8988T (cell line): ENCODE data around the gene SMPD3.

ENCODE experiments used
- DNase-seq: peaks from one replicate; pipeline ENCODE4 v3.0.0; 2011

Gene SMPD3

GRCh38 chr16:68401871-68402747, 46.2 kb downstream of the SMPD3 start:
- DNase-seq, result no peak

DNA sequence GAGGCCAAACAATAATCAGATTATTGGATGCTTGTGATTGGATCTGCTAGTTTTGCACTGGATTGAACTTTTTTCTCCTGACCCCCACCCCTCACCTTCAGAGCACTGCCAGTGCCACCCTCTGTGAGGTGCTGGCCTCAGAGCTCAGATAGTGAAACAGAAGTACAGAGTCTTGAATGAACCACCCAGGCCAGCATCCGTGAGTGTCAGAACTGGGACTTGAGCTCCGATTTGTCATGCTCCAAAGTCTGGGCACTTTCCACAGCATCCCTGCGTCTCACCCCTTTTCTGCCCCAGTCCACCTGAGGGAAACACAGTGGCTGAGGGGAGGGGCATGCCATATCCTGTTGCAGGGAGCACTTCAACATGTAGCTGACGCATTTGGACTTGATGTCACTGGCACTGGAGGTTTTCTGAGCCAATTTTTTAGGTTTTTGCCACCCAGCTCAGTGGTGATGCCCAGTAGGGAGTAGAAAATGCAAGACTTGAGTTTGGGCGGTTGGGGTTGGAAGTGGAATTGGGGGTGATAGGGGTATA, 47.3 kb downstream of the SMPD3 start:
- DNase-seq, result no peak

GRCh38 chr16:68400083-68400923, 48.0 kb downstream of the SMPD3 start:
- no peak for DNase-seq

DNA sequence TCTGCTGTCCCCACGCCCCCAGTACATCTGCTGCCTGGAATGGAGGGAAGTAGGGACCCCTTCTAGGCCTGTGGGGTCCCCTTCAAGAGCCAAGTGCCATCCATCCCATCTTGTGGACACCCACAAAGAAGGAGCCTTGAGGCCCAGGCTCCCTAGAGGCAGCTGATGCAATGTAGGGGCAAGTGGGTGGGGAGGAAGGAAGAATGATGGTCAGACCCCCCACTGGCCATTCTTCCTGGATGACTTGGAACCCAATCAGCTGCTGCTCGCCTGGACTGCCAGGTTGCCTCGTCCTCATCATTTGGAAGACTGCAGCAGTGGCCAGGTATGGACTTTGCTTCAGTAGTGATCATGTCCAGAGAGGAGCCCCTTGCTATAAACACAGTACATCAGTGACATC, 48.9 kb downstream of the SMPD3 start:
- DNase-seq, result no peak

- no peak for DNase-seq
These were observed 50.6 kb downstream of the SMPD3 start for GRCh38 chr16:68397710-68398201.

DNA sequence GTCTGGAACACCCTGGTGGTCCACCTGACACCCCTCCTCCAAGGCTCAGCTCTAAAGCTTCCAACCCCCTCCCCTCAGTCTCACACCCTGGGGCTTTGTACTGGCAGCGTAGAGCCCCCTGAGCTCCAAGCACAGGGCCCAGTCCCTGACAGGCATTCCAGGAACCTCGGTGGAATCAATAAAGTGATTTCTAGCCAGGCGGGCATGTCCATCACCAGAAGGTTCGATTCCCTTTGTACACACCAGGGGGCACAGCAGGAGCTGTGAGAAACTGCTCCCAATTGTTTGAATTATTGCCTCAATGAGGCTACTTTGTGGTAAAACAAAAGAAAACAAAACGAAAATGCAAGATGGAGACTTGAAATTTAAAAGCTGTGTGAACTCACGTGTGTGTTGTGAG, 51.8 kb downstream of the SMPD3 start:
- no peak for DNase-seq

DNA sequence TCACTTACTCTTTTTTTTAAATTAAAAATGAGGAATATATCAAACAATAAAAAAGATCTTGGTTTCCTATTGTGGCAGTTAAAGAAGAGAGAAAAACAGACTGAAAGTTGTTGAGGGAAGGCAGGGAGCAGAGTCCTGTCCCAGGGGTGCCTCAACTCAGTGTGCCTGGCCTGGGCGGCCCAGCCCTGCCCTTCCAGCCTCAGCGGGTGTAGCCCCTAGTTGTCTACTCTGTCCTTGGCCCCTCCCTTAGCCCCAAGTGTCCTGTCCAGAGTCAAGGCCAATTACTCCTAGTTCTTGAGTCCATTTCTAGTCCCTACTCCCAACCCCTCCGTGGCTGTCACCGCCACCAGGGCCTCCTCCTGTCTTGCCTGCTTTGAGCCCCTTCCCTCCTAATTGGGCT, 52.5 kb downstream of the SMPD3 start:
- no peak for DNase-seq

DNA sequence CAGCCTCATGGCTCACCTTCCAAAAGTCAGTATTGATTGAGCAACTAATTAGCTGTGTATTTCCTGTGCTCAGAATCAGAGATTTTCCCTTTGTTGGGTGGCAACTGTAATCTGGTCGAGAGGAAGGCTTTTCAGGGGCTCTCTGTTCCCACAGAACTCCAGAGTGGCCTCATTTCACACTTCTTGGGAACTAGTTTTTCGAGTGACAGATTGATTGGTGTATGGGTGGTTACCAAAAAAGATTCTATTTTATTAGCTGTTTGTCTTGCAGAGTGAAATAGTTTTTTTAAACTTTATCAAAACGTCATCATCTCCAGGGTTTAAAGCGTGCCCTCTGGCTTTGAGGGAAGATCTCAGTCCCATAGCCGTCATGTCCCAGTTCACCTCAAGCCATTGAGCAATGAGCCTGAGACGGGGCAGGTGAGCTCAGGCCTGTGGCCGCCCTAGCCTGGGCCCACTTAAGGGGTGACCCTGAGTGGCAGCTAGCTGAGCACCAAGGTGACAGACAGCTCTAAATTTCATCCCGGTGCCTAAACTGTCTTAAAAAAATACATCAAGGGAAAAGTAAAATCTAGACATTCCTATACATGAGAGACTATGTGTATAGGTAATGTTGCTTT, 53.0 kb downstream of the SMPD3 start:
- DNase-seq, result no peak

- DNase-seq, result no peak
These were observed 55.0 kb downstream of the SMPD3 start for GRCh38 chr16:68393333-68393732.

DNA sequence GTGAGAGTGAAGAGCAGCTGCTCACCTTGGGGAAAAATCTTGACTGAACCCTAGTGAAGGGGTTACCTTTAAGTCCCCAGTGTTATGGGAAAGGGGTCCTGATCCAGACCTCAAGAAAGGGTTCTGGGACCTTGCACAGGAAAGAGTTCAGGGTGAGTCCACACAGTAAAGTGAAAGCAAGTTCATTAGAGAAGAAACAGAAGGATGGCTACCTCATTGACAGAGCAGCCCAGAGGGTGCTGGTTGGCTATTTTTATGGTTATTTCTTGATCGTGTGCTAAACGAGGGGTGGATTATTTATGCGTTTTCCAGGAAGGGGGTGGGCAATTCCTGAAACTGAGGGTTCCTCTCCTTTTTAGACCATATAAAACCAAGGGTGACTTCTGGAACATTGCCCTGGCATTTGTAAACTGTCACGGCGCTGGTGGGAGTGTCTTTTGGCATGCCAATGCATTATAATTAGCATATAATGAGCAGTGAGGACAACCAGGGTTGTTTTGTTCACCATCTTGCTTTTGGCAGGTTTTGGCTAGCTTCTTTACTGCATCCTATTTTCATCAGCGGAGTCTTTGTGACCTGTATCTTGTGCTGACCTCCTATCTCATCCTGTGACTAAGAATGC, 58.4 kb downstream of the SMPD3 start:
- no peak for DNase-seq

- DNase-seq, result no peak
These were observed 59.3 kb downstream of the SMPD3 start for GRCh38 chr16:68389006-68389405.

- no peak for DNase-seq
These were observed 60.2 kb downstream of the SMPD3 start for GRCh38 chr16:68388124-68388523.

DNA sequence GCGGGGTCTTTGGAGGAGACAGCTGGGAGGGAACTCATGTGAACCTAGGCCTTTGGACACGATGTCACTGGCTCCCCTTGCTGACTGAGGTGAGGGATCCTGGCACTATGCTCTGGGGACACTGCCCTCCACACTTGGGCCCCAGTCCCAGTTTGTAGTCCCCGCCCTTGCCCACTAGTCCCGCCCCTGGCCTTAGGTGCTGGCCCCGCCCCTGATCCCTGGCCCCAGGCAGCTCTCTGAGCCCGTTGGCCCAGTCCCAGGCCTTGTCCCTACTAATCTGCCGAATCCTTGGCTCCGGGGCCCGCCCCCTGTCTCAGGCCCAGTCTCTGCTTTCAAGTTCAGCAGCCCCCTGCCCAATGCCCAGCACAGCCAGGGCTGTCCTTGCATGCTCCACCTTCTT, 61.0 kb downstream of the SMPD3 start:
- no peak for DNase-seq

GRCh38 chr16:68386628-68387027, 61.7 kb downstream of the SMPD3 start:
- DNase-seq, result no peak

GRCh38 chr16:68385371-68385770, 62.9 kb downstream of the SMPD3 start:
- no peak for DNase-seq

DNA sequence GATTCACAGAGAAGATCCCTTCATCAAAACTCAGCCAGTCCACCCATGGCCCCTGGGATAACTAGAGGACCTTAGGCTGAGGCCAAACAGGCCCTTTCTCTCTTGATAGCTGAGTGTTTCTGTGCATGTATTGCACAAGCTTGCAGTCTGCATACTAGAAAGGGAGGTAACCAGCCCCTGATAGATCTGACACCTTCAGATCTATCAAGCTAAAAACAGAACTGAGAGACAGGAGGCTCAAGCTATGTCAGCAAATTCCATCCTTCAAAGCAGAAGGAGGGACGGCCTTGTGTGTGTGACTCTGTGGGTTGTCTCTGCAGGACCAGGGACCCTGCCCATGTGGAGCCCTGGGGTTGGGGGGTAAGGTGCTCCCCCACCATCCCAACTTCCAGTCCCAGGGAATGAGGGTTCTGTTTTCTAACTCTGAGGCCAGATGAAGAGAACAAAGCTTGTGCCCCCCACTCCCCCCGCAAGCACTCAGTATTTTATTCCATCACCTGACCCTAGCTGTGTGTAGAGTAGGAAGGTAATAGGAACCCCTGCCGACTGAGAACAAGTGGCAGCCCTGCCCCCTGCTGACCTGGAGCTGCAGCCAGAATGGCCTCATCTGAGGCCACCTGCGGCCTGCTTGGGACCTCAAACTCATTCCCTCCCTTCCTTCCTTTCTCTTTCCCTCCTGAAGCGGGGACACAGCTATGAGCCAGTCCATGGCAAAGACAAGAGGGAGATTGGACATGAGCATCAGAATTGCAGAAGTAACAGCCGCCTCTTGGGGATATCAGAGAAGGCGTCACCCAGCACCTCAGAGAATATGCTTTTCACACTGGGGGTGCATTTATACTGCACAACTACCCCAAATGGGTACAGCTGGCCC, 63.8 kb downstream of the SMPD3 start:
- no peak for DNase-seq

GRCh38 chr16:68383858-68384257, 64.5 kb downstream of the SMPD3 start:
- no peak for DNase-seq

DNA sequence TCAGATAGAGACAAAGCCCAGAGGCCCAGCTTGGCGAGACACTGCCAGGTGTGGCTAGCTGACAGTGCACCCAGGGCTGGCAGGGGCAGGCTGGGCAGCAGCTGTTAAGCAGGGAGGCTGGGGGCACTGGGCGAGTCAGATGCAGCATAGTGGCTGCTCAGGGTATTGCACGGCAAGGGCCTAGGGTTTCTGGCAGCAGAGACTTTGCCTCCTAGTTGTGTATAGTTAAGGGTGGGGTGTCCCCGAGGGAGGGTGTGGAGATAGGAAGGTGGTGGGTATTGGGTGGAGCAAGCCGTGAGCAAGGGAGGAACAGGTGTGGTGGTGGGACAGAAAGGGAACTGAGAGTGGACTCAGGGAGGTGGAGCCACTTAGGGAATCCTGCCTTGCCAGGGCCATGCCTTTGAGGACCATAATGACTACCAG, 66.0 kb downstream of the SMPD3 start:
- peak; percentile 84 for DNase-seq

GRCh38 chr16:68381363-68381724, 67.0 kb downstream of the SMPD3 start:
- DNase-seq, result no peak

- DNase-seq, result no peak
These were observed 67.5 kb downstream of the SMPD3 start for GRCh38 chr16:68380676-68381362.

DNA sequence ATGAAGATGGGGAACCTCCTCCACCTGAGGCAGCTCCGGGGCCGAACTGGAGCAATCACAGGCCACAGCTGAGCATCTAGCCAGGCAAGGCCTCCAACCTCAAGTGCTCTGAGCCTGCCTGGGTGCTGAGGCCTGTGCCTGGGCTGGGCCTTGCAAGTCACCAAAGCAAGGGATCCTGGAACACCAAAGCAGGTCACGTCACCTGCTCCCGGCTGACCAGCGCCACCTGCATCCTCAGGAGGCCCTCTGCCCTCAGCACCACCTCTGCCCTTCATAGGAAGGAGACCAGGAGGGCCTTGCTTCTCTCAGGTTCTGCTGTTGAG, 68.0 kb downstream of the SMPD3 start:
- DNase-seq, result no peak
